GM10266 (cell line): ENCODE results near the gene ISM1.
A peak's percentile ranks its signal among the peaks of the same experiment; 100 is the strongest.

Source experiments
- DNase-seq: peaks from one replicate; pipeline ENCODE4 v3.0.0; 2012; ENCODE audit errors: extremely low spot score
- CTCF ChIP-seq: IDR thresholded peaks from 2 replicates; pipeline ENCODE4 v1.5.1; 2012; ENCODE audit warnings: mild to moderate bottlenecking, low read depth; ENCODE audit not compliant: control insufficient read depth, insufficient read depth; ENCODE audit errors: missing control alignments

ISM1 gene

GRCh38 chr20:13325033-13325432 is 104.0 kb downstream of the ISM1 start:
- peak; percentile 38 for TF ChIP-seq CTCF

GRCh38 chr20:13325796-13326340 is 104.8 kb downstream of the ISM1 start:
- TF ChIP-seq CTCF = no peak
- no peak for DNase-seq

More at GRCh38 chr20:13325033-13325432, 104.0 kb downstream of the ISM1 start:
- DNase-seq = no peak

GRCh38 chr20:13331536-13331935 is 110.5 kb downstream of the ISM1 start:
- no peak for DNase-seq

GRCh38 chr20:13333036-13333435 is 112.0 kb downstream of the ISM1 start:
- DNase-seq = no peak

More at GRCh38 chr20:13331536-13331935, 110.5 kb downstream of the ISM1 start:
- no peak for TF ChIP-seq CTCF

GRCh38 chr20:13333793-13334192 is 112.7 kb downstream of the ISM1 start:
- DNase-seq = no peak
- no peak for TF ChIP-seq CTCF

More at GRCh38 chr20:13333036-13333435, 112.0 kb downstream of the ISM1 start:
- TF ChIP-seq CTCF = no peak

- no peak for TF ChIP-seq CTCF
- DNase-seq = no peak
Measured at GRCh38 chr20:13336308-13337089, 115.4 kb downstream of the ISM1 start.

- DNase-seq = no peak
Measured at GRCh38 chr20:13337090-13337784, 116.2 kb downstream of the ISM1 start.

More at GRCh38 chr20:13337090-13337784, 116.2 kb downstream of the ISM1 start:
- no peak for TF ChIP-seq CTCF
